Measurements from ENCODE around the gene EMSY. TPM values are rescaled to one million over a fixed set of nuclear protein-coding genes. Genes with fewer than 3 reads are reported as not detected.

Gene EMSY, protein sequence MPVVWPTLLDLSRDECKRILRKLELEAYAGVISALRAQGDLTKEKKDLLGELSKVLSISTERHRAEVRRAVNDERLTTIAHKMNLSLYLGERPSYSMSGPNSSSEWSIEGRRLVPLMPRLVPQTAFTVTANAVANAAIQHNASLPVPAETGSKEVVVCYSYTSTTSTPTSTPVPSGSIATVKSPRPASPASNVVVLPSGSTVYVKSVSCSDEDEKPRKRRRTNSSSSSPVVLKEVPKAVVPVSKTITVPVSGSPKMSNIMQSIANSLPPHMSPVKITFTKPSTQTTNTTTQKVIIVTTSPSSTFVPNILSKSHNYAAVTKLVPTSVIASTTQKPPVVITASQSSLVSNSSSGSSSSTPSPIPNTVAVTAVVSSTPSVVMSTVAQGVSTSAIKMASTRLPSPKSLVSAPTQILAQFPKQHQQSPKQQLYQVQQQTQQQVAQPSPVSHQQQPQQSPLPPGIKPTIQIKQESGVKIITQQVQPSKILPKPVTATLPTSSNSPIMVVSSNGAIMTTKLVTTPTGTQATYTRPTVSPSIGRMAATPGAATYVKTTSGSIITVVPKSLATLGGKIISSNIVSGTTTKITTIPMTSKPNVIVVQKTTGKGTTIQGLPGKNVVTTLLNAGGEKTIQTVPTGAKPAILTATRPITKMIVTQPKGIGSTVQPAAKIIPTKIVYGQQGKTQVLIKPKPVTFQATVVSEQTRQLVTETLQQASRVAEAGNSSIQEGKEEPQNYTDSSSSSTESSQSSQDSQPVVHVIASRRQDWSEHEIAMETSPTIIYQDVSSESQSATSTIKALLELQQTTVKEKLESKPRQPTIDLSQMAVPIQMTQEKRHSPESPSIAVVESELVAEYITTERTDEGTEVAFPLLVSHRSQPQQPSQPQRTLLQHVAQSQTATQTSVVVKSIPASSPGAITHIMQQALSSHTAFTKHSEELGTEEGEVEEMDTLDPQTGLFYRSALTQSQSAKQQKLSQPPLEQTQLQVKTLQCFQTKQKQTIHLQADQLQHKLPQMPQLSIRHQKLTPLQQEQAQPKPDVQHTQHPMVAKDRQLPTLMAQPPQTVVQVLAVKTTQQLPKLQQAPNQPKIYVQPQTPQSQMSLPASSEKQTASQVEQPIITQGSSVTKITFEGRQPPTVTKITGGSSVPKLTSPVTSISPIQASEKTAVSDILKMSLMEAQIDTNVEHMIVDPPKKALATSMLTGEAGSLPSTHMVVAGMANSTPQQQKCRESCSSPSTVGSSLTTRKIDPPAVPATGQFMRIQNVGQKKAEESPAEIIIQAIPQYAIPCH (N-terminal part only)
- 10 to 100 TPM; 12.7 to 17.2 (median 15.9) TPM for total RNA-seq
- polyA plus RNA-seq, result 10 to 100 TPM in 2 of 3 donors, 1 to 10 TPM in 1; 5.8 to 11.7 (median 10.9) TPM
- long read RNA-seq, donor 1, partial matches to known transcripts, result 1 of 4 reads
- long read RNA-seq, donor 1, other reads (novel, unspliced or antisense), result 2 of 4 reads
- long read RNA-seq, donor 2, partial matches to known transcripts, result 2 of 7 reads
- long read RNA-seq, donor 2, other reads (novel, unspliced or antisense), result 5 of 7 reads

DNA sequence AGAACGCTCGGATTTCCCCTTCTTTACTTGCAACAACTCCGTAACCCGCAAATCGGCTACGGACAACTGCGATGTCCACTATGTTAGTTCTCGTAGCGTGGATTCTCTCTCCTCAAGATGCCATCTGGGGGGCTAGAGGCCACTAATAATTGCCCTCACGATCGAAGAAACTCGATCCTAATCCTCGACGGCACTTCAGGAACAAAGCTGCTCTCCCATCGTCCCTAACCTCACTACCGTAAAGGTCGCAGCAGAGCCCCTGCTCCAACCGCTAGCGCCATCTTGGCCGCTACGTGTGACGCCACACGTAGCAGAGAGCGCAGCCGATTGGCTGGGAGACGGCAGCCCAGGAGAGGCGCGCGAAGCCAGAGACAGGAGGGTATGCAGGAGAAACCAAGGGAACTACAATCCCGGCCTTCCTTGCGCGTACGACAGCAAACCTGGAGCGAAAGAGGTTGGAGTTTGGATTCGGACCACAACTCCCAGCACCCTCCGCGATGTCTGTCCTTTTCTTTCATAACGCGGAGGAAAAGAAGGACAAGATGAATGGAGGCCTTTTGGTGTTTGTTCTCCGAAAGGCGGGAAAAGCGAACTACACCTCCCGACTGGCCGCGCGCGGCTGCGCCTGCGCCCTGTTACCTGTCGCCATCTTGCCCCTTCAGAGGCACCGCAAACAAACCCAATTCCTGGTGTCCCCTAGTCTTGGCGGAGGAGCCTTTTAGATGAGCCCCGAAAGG, at the start of gene EMSY:
EMSY (plus strand) TSS at position 635 of the 737 bp plus-strand sequence. CDS start 1,921 bp downstream, outside the sequence.
- no peaks in the 10 kb centered on the region for H3K27me3 ChIP-seq (ENCODE audit: insufficient read depth in 3 of 3, low read length in 2 of 3)
- TF ChIP-seq, protein P1, sequence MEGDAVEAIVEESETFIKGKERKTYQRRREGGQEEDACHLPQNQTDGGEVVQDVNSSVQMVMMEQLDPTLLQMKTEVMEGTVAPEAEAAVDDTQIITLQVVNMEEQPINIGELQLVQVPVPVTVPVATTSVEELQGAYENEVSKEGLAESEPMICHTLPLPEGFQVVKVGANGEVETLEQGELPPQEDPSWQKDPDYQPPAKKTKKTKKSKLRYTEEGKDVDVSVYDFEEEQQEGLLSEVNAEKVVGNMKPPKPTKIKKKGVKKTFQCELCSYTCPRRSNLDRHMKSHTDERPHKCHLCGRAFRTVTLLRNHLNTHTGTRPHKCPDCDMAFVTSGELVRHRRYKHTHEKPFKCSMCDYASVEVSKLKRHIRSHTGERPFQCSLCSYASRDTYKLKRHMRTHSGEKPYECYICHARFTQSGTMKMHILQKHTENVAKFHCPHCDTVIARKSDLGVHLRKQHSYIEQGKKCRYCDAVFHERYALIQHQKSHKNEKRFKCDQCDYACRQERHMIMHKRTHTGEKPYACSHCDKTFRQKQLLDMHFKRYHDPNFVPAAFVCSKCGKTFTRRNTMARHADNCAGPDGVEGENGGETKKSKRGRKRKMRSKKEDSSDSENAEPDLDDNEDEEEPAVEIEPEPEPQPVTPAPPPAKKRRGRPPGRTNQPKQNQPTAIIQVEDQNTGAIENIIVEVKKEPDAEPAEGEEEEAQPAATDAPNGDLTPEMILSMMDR (IDR thresholded peaks at IDR 0.05), result no peak
- no peaks in the 10 kb centered on the region for H3K9me3 ChIP-seq
- peak within 1 kb of the TSS; percentile 91 for H3K27ac ChIP-seq
- H3K4me3 ChIP-seq, result peak within 1 kb of the TSS; percentile 96
- H3K36me3 ChIP-seq (ENCODE audit: insufficient read depth in 1 of 2, low read depth in 1 of 2), result peaks cover 0 to 35% of the 10 kb centered on the region in 2 donors
- intact Hi-C loops (cut with DNase I), result loop anchor here (1.0 to 10.0 kb wide), 4 partner anchors 62 to 237 kb away; partner anchors contain the start of genes GVQW3 (in 1 of the 2), THAP12 (in 1 of the 2) and WNT11 (in 1 of the 2)
- ATAC-seq (peak; percentile 95 to 97 (median 97)), DNase-seq (peak; percentile 95 to 98)
- H3K4me1 ChIP-seq, result no peaks in the 10 kb centered on the region
- 0% methylated on average over 52 to 53 of the region's 53 CpGs for WGBS, 3 donors

DNA sequence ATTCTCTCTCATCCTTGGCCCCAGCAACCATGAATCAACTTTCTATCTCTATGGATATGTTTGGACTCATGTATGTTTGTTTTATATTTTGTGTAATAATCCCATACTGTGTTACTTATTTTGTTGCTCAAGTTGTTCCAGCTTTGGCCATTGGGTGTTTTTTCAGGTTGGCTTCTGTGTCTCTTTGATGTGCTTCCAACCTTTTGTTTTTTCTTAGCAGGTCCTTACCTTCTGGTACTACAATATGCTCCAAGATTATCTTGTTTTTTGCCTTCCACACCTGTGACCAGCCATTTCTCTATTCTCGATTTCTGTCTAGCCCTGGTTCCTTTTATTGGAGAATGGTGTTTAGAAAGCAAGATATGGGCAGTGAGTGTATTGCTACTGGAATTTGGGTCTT, 49.5 kb upstream of the EMSY start:
- 88 to 97% (median 93%) methylated on average over 1 of the region's 1 CpG for WGBS, 3 donors
- DNase-seq, result no peak
- Histone ChIP-seq H3K27ac (no peak overlapping the region), H3K36me3 (ENCODE audit: insufficient read depth in 1 of 2, low read depth in 1 of 2) (no peaks in the 10 kb centered on the region), H3K4me3 (no peak overlapping the region), H3K4me1 (no peaks in the 10 kb centered on the region), H3K27me3 (ENCODE audit: insufficient read depth in 3 of 3, low read length in 2 of 3) (no peaks in the 10 kb centered on the region), H3K9me3 (no peaks in the 10 kb centered on the region)
- intact Hi-C loops (cut with DNase I), result no loop called here
- ATAC-seq, result no peak
- TF ChIP-seq, protein P1 (IDR thresholded peaks at IDR 0.05), result no peak

DNA sequence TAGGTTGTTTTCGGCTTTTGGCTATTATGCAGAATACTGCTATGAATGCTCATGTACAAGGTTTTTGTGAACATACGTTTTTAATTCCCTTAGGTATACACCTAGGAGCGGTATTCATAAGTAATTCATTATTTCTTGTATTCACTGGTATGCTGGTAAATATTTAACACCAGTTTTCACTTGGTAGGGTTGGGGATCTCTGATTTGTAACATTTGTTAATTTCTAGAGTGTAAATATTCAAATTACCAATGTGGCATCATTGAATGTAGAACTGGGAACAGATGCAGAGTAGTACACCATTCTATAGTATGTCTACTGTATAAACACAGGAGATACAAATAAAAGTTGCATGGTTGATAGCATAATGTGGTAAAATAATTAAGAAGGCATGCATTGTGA, 47.4 kb upstream of the EMSY start:
- intact Hi-C loops (cut with DNase I), result no loop called here
- Histone ChIP-seq H3K4me3 (no peak overlapping the region), H3K36me3 (ENCODE audit: insufficient read depth in 1 of 2, low read depth in 1 of 2) (no peaks in the 10 kb centered on the region), H3K27me3 (ENCODE audit: insufficient read depth in 3 of 3, low read length in 2 of 3) (no peaks in the 10 kb centered on the region), H3K9me3 (no peaks in the 10 kb centered on the region), H3K27ac (no peak overlapping the region), H3K4me1 (peaks cover 8% of the 10 kb centered on the region)
- DNase-seq (no peak), ATAC-seq (no peak)
- TF ChIP-seq, protein P1 (IDR thresholded peaks at IDR 0.05), result no peak
- 94 to 97% (median 94%) methylated on average over 3 of the region's 3 CpGs for WGBS, 3 donors
